ENCODE data around the gene AKAP10.
"Not testable (repeated sequence)": the region's sequence is repeated elsewhere in the genome, so short reads cannot be mapped to it uniquely, and the experiment has no call there.

Gene AKAP10

GRCh38 chr17:19860647-19861177 lies 116.9 kb downstream of the AKAP10 start:
- not testable (repeated sequence) for DNase-seq

GRCh38 chr17:19857640-19858039 lies 120.0 kb downstream of the AKAP10 start:
- no peak for DNase-seq
